Measurements from ENCODE around the gene METAP2.
"Not testable (repeated sequence)": the region's sequence is repeated elsewhere in the genome, so short reads cannot be mapped to it uniquely, and the experiment has no call there.

METAP2 gene

DNA sequence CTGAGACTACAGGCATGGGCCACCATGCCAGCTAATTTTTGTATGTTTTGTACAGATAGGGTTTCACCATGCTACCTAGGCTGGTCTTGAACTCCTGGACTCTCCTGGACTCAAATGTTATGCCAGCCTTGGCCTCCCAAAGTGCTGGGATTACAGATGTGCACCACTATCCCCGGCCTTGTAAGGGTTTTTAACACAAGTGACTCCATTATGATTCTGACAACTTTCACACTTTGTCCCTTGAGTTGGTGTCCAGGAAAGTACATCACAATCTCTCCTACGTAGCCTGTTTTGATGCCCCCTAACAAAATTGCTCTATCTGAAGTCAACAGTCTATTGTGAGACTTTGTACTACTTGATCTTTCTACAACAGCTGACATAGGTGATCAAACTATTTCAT is 11.4 kb upstream of the METAP2 start:
- DNase-seq (ENCODE audit: low read depth, low spot score), result no peak

DNA sequence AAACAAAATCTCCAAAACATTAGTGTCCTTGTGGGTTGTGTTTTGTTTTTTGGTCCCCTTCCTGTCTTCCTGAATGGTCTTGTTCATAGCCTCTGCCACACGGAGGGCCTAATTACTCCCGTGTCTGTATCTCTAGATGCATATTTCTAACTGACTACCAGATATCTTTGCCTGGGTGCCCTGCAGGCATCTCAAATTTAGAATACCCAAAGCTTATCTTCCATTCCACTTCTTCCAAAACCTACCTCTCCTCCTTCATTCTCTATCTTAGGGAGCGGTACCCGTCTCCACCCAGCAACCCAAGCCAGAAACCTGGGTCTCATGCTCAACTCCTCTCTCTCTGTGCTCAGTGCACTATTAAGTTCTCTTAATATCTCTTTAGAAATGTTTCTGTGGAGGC is 10.9 kb upstream of the METAP2 start:
- DNase-seq (ENCODE audit: low read depth, low spot score), result no peak

DNA sequence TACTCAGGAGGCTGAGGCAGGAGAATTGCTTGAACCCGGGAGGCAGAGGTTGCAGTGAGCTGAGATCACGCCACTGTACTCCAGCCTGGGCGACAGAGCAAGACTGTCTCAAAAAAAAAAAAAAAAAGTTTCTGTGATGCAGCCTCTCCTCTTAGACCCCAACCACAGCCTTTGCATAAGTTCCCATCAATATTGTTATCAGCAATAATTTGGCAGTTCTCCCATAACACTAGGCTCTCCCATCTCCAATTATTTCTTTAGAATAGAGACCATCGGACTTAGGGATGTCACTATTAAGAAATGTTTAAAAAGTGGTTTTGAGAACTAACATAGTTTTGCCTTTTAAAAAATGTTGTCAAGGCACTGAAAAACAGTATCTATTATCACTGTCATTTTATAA is 10.2 kb upstream of the METAP2 start:
- not testable (repeated sequence) for DNase-seq (ENCODE audit: low read depth, low spot score)

DNA sequence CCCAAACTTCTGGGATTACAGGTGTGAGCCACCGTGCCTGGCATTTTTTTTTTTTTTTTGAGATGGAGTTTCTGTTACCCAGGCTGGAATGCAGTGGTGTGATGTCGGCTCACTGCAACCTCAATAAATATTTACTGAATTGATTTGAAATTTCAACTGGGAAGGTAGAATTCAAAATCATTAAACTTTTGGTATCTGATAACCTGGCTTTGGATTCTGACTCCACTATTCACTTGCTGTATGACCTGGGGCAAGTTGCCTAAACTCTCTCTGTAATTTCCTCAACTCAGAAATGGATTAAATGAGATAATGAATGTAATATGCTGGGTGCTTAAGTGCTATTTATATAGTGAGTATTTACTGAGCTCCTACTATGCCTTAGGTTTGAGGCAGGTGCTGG is 8.7 kb upstream of the METAP2 start:
- no peak for DNase-seq (ENCODE audit: low read depth, low spot score)

DNA sequence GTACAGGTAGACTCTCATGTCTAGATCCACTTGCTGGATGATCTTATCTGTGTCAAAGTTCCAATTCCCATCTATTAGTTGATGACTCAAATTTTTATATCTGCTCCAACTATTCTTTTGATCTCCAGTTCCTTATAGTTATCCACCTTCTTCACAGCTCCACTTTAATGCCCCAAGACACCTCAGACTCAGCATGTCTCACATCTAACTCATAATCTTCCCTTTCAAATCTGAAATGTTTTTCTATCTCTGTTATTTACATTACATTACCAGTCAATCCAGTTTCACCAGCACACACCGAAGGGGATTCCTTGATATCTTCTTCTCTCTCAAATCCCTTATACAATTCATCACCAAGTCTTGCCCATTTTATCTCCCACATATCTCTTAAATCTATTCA is 3.7 kb upstream of the METAP2 start:
- DNase-seq (ENCODE audit: low read depth, low spot score), result no peak

DNA sequence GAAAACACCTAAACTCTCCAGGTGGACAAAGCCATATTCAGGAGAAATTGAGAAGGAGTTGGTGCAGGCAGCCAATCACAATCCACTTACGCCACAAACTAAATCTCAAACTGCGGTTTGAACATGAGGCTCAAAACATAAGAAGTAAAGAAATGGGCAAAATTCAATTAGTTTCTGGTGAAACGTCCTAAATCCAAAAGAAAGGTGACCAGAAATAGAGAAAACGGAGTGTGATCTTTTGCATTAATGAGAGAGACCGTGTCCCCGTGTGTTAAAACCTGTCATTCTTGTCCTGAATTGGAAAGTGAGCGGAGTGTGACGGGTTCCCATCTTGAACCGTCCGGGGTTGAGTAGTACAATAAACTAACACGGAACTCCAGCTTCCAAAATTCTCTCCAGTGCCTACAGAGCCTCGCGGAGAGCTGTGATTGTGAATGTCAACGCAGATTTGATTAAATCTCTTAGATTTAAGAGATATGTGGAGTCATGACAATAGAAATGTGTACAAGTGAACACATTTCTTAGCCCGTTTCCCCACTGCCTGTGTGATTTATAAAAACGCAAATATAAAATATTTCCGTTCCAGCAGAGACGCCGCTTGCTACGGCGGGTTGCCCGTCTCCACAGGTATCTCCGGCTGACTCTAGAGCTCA is 595 bp upstream of the METAP2 start:
- DNase-seq (ENCODE audit: low read depth, low spot score), result peak; percentile 23

DNA sequence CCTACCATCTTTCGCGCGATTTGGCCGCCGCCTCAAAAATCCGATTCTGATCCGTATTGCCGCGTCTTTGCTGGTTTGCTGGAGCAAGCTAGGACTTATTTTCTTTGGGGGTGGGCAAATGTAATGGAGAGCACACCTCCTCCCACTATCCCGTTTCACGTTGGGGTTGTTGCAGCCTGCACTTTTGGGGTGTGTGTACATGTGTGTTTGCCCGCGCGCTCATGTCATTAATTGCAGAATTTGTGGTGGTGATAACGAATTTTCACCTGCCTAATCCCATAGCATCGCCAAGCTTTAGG is 657 bp downstream of the METAP2 start:
- DNase-seq (ENCODE audit: low read depth, low spot score), result no peak

DNA sequence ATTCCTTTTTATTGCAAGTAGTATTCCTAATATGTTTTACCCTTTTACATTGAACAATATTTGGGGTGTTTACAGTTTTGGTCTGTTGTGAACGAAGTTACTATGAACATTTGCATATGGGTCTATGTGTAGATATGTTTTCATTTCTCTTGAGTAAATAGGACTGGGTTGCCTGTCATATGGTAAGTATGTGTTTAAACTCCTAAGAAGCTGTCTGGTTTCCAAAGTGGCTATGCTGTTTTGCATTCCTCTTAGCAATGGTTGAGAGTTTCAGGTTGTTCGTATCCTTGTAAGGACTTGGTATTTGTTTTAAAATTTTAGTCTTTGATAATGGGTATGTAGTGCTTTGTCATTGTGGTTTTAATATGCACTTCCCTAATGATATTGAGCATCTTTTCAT is 6.3 kb downstream of the METAP2 start:
- DNase-seq (ENCODE audit: low read depth, low spot score), result no peak

DNA sequence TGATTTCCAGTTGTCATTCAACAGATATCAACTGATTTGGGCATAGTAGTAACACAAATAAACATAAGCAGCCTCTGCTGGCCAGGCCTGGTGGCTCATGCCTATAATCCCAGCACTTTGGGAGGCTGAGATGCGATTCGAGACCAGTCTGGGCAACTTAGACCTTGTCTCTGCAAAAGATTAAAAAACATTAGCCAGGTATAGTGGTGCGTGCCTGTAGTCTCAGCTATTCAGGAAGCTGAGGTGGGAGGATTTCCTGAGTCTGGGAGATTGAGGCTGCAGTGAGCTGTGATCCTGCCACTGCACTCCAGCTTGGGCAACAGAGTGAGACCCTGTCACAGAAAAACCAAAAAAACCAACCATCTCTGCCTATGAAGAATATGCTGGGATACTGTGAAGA is 7.1 kb downstream of the METAP2 start:
- DNase-seq (ENCODE audit: low read depth, low spot score), result no peak

DNA sequence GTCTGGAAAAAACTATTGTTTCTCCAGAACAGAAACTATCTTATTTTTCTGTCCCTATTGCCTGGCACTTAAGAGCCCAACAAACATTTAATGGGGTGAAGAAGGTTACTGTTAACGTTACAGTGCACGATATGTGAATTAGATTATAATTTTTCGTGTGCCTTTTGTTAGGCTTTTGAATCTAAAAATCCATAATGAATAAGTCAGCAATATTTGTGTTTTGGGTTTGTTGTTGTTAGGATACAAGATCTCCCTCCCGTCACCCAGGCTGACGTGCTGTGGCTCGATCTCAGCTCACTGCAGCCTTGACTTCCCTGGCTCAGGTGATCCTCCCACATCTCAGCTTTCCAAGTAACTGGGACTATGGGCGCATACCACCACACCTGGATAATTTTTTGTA is 7.9 kb downstream of the METAP2 start:
- no peak for DNase-seq (ENCODE audit: low read depth, low spot score)

DNA sequence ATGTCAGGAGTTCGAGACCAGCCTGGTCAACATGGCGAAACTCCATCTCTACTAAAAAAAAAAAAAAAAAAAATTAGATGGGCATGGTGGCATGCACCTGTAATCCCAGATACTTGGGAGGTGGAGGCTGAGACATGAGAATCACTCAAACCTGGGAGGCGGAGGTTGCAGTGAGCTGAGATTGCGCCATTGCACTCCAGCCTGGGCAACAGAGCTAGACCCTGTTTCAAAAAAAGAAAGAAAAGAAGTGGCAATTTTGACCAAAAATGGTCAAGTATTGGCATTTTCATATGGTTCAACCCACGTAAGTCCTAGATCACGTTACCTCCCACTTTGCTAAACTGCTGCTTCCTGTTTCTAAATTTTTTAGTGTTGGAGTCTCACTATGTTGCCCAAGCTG is 8.6 kb downstream of the METAP2 start:
- DNase-seq (ENCODE audit: low read depth, low spot score), result not testable (repeated sequence)

DNA sequence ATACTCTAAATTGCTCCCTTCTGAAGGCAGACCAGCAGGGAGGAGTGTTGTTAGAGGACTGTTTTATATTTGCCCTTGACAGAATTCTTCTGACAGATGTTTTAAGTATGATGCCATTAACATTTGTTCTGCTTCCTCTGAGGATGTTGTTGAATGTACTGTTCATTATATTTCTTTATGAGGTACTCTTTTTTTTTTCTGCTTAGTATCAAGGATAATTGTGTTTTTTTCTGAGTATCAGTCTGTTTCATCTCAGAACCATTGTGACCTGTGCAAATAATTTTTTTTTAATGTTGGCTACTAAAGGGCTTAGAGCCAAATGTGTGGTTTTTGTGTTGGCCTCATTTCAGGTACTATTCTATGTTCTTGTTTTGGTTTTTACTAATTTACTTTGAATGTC is 10.6 kb downstream of the METAP2 start:
- DNase-seq (ENCODE audit: low read depth, low spot score), result no peak

DNA sequence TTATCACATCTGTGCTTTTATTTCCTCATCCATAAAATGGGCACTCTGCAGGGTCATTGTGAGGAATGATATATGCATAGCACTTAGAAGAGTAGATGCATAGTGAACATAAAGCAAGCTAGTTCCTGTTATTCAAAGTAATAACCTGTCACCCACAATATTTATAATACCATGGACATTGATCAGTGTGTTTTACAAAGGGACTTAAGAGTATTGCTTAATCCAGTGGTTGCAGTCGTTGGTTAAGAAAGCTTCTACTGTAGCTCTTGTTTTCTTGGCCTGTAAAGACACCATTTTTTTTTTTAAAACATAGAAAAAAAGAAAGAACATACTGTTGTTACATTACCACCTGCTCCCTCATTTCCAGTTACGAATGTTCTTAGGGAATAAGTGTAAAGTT is 13.1 kb downstream of the METAP2 start:
- DNase-seq (ENCODE audit: low read depth, low spot score), result no peak

DNA sequence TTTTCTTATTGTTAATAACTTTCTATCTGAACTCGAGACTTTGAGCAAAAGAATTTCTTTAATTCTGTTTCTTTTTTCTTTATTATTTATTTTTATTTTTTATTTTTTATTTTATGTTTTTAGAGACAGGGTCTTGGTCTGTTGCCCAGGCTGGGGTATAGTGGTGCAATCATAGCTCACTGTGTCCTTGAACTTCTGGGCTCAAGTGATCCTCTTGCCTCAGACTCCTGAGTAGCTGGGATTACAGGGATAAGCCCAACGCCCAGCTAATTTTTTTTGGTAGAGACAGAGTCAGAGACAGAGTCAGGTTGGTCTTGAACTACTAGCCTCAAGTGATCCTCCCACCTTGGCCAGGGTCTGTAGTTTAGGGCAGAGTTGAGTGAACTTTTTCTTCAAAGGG is 18.5 kb downstream of the METAP2 start:
- no peak for DNase-seq (ENCODE audit: low read depth, low spot score)

DNA sequence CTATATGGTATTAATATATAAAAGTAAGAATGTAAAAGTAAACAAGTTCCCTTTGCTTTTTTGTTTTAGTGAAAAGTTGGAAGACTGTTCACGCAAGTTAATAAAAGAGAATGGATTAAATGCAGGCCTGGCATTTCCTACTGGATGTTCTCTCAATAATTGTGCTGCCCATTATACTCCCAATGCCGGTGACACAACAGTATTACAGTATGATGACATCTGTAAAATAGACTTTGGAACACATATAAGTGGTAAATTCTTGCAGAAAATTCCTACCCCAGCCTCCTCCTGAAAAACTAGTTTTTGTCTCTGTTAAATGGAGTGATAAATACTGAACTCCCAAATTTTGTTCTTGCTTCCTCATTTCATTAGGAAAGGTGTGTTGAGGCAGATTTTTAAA is 20.9 kb downstream of the METAP2 start:
- no peak for DNase-seq (ENCODE audit: low read depth, low spot score)

DNA sequence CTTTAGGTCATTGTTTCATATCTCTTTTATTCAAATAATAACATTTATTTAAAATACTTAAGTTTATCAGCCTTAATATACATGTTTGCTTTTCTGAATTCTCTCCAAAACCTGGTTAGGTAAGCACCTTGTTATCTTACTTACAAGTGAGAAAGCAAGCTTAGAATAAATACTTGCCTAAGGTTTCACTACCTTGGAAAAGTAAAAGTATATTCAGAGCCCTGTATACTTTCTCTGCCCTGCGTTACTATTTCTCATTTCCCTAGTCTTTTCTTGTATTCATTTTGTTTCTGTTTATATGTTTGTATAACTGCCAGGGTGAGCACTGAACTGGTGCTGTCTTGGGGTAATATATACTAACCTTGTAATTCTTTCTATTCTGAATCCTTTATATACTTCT is 21.5 kb downstream of the METAP2 start:
- DNase-seq (ENCODE audit: low read depth, low spot score), result no peak

DNA sequence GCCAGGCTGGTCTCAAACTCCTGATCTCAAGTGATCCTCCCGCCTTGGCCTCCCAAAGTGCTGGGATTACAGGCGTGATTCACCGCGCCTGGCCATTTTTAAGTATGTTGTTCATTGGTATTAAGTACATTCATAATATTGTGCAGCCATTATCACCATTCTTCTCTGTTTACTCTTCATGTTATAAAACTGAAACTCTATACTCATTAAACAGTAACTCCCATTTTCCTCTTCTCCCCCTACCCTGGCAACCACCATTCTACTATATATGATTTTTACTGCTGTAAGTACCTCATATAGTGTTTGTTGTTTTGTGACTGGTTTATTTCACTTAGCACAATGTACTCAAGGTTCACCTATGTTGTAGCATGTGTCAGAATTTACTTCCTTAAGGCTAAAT is 23.1 kb downstream of the METAP2 start:
- DNase-seq (ENCODE audit: low read depth, low spot score), result no peak

DNA sequence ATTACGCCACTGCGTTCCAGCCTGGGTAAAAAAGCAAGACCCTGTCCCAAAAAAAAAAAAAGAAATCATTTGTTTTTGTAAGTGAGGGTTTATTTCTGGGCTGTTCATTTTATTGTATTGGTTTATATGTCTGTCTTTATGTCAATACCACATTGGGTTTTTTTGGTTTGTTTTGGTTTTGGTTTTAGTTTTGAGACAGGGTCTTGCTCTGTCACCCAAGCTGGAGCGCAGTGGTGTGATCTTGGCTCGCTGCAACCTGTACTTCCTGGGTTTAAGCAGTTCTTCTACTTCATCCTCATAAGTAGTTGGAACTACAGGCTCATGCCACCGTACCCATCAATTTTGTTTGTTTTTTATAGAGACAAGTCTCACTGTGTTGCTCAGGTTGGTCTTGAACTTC is 25.0 kb downstream of the METAP2 start:
- DNase-seq (ENCODE audit: low read depth, low spot score), result no peak

DNA sequence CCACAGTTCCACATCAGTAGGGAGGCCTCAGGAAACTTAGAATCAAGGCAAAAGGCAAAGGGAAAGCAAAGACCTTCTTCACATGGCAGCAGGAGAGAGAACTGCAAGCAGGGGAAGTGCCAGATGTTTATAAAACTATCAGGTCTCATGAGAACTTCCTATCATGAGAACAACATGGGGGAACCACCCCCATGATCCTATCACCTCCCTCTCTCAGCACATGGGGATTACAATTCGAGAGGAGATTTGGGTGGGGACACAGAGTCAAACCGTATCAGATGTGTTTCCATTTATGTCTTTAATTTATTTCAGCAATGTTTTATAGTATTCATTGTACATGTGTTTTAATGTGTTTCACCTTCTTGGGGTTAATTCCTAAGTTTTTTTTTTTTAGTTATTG is 25.8 kb downstream of the METAP2 start:
- DNase-seq (ENCODE audit: low read depth, low spot score), result no peak

DNA sequence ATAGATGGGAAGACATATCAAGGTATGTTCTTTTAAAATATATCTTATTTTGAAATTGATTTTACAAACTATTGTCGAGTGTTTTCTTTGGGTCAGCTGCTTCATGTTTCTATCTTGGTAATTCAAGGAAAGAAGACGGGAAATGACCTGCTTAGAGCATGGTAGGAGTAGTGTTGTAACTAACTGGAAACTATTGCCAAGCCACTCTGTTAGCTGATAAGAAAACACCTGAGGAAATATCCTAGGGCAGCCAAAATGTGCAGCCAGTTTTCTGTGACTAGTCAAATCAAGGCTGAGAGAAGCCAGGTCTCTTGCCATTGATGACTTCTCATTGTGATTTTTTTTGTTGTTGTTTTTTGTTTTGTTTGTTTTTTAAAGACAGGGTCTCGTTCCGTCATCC is 30.2 kb downstream of the METAP2 start:
- no peak for DNase-seq (ENCODE audit: low read depth, low spot score)

DNA sequence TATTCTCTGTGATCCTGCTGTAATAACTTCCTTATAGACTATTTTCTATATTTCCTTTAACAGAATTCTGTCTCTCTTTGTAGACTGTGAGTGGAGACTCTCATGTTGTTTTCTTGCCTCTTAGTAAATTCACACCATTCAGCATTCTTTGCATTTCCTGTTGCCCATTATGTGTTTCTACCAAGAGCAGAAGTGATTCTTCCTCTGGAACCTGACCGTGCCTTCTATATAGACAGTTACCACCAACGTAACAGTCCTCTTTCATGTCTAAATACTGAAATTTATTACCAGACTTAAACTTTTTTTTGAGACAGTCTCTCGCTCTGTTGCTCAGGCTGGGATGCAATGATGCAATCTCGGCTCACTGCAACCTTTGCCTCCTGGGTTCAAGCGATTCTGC is 31.1 kb downstream of the METAP2 start:
- no peak for DNase-seq (ENCODE audit: low read depth, low spot score)

DNA sequence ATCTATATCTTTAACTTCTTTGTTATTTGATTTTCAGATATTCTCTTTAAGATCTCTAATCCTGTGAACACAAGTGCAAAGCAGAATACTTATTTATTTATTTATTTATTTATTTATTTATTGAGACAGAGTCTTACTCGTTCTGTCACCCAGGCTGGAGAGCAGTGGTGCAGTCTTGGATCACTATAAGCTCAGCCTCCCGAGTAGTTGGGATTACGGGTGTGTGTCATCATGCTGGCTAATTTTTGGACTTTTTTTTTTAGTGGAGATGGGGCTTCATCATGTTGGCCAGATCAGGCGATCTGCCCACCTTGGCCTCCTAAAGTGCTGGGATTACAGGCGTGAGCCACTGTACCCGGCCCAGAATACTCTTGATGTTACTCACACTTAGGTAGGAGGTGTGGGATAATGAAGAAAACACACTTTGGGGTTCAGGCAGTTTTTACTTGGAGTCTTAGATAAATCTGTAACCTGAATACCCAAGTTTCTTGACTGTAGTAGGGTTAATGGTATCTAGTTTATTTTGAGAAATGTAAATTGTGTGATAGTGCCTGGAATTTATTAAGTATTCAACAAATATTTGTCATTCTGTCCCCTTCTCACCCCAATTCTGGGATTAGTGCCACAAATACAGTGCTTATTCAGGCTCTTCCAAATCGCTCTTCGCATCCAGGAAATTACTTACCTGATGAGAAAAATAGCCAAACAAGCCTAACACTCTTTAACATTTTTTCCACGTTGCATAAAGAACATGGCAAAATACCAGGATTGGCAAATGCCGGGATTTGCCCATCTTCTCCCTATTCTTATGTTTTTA is 33.0 kb downstream of the METAP2 start:
- no peak for DNase-seq (ENCODE audit: low read depth, low spot score)

DNA sequence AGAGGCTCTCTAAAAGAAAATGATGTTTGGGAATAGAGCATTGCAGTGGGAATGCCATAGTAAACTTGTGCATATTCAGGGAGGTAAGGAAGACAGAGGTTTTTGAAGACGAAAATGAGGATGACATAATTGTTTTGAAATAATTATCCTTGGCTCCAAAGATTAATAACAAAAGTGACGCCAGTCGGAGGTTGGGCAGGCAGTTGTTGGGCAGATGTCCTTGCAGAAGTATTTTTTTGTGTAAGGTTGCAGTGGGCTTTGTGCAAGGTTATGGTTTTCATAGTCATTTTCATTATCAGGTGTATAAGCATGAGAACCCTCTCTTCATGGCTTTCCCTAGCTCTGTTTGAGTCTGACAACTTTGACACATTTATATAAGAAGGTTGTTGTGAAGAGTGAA is 35.3 kb downstream of the METAP2 start:
- no peak for DNase-seq (ENCODE audit: low read depth, low spot score)

DNA sequence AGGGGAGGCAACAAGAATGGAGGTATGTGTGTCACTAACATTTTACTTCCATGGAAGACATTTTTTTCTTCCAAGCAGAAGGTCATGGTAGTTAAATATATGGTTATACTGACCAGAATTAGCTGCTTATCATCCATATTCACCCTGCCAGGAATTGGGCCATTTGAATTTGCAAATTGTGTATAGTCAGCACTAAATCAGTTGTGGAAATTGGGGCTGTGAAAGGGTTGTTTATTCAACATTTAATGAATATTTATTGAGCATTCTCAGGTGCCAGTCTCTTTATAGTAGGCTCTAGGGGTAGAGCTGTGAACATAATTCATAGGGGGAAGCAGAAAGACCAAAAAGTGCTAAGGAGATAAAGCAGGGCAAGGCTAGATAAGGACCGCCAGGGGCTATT is 38.0 kb downstream of the METAP2 start:
- no peak for DNase-seq (ENCODE audit: low read depth, low spot score)

Data from smooth muscle cell of the brain vasculature (primary cell).